Lung microvascular endothelial cell (primary cell): ENCODE measurements around the gene HRH2. TPM values are rescaled to one million over a fixed set of nuclear protein-coding genes. Genes with fewer than 3 reads are reported as not detected.

Experiments used
- DNase-seq, 2 donors: peaks; one replicate each; pipeline versions ENCODE4 v3.0.0 to v3.0.0-alpha.2; 2010; ENCODE audit warnings: low read depth in 2 of 2
- total RNA-seq: library from RNA; depleted of rRNA; stranded (reverse); fragments of >200 nt; gene quantifications from 2 replicates; pipeline ENCODE4 v1.2.1, GENCODE V29; 2014

Gene HRH2
- total RNA-seq, 1 donor from 2014 or later = not detected

DNA sequence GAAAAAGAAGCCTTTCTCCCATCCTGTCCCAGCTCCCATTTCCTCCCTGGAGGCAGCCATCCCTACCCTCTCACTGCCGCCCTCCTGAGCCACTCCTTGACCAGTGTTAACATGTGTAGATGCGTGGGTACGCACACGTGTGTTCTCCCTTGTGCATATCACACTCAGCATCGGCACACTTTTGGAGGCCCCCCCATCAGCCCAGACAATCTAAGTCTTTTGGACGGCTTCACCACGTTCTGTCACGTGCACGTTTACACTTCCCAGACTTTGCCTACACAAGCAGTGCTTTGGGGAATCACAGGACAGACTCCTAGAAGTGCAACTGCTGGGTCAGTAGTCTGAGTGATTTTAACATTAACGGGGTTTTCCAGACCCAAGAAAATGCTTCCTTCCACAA is 18.0 kb downstream of the HRH2 start:
- no peak for DNase-seq

DNA sequence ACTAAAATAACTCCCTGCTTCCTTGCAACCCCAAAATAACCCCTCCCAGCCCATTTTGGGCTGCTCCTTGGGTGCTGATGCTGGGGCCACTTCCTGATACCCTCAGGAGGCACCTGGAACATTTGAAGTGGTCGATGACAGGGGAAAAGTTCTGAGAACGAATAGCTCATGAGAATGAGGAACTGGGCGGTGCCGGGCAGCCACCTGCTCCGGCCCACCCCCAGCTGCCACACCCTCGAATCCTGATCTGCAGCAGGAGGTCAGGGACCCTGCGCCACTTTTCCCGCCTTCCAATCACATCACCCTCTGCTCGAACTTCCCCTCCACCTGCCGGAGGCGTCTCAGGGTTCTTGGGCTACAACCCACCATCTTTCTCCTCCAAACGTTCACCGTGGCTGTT is 19.7 kb downstream of the HRH2 start:
- DNase-seq = no peak

DNA sequence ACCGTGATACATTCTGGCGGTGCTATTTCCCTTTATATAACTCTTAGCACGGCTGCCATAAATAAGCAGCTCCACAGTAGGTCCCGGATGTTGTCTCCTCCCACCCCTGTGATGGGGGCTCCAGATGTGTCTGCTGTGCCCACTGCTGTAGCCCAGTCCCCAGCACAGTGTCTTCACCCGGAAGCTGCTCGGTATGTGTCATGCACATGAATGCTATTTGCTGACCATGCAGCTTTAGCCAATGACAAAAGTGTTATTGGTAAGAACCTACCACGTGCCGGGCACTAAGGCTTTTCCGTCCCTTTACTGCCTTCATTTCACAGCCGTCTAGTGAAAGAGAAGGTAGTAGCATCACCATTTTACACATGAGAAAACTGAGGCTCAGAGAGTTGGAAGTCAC is 20.2 kb downstream of the HRH2 start:
- DNase-seq = no peak

DNA sequence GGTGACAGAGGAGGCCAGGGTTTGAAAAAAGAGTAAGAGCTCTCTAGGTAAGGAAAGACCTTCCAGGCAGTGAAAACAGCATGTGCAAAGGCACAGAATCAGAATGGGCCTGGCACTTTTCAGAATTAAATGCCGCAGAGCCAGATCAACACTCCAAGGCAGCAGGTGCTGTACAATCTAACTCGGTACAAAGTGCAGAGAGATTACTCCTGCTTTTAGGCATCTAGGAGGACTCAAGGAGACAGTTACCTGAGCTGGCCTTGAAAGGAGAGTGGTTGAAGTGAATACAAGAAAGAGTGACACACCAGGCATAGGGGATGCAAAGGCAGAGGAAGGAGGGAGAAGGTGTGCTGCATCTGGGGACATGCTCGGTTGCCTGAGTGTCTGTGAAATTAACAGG is 21.5 kb downstream of the HRH2 start:
- no peak for DNase-seq

DNA sequence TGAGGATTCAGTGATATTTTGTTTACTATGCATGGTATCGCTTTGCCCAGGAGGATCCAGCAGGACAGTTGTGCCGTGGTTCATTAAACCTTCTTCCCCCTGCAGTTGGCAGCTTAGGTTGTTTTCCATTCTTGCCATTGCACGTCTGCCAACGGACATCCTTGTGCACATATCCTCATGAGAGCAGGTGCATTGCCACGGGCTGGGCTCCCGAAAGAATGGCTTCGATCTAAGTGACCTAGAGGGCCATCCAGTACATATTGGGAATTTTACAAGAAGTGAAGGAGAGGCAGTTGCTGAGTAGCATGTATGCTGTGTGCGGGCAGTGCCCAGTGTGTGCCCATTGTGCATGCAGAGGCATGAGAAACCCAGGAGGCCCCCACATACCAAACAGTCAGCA is 22.1 kb downstream of the HRH2 start:
- DNase-seq = no peak

DNA sequence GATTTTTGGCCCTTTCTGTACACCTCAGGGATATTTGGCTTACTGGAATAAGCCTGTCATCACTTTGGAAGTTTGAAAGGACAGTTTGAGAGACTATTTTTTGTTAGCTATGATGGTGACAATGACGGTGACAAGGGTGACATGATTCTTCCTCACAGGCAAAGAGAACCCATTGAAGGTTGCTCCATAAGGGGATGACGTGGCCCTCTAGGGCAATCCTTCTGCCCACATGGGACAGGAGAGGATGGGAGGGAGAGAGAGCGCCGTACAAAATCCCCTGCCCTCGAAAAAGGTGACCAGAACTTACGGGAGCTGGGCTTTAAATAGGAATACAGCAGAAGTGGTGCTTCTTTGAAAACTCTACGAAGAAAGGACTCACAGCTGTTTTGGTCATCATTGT is 22.6 kb downstream of the HRH2 start:
- no peak for DNase-seq

DNA sequence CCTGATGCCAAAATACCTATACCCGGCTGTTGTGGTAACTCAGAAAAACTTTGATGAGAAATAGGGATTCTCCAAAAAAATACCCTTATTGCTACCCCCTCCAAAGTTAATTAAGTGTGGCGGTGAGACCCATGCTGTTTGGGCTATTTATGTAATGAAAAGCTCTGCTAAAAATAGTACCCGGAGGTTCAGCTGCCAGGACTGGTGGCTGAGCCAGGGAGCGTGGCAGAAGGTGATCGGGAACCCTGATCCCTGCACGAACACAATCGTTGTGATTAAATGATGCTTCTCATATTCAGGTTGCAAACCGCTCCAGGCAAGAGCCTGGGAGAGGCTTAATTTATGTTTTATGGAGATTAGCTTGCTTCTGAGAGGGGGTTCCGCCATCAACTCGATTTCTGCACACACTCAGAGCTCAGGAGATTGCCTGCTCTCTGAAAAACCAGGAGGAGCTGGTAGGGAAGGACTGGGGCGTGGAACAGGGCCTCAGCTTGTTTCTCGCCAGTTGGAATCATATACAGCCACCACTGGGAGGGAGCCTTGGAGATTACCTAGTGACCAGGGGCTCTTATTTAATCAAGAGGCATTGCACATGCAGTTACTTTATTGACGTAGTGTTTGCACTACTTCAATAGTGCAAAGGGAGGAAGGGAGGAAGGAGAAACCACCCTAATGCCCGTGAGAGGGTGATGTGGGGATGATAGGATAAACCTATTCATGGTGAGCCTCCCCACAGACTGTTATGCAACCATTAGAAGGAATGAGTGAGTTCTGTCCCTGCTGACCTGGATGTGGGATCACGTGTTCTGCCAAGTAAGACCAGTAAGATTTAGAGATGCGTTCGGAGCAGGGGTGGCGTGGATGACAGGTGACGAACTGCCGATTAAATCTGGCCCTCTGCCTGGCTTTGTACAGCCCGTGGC is 23.4 kb downstream of the HRH2 start:
- no peak for DNase-seq

DNA sequence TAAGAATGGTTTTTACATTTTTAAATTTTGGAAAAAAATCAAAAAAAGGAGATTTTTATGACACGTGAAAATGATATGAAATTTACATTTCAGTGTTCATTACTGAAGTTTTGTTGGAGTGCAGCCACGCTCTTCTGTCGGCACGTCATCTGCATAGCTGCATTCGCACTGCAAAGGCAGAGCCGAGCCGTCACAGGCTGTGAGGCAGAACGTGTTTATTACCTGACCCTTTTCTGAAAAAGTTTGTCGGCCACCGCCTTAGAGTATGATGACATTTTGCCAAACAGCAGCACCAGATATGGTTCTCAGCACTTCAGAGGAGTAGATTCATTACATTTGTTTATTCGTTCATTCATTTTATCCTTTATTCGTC is 24.1 kb downstream of the HRH2 start:
- no peak for DNase-seq

DNA sequence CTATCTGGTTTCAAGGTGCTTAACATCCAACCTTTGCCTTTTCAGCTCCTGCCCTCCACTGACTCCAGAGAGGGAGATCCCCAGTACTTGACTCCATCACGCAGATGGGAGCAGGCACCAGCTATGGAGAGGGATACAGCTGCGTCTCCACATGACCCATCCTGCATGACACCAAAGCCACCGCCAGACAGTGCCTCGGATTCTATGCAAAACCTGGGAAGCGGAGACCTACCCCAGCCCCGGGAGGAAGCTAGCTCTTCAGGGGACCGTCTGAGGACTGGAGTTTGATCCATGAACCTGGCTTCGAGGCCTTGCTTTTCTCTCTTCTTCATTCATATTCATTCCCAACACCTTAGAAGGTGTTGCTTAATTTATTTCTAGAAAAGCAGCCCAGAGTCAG is 24.8 kb downstream of the HRH2 start:
- no peak for DNase-seq

DNA sequence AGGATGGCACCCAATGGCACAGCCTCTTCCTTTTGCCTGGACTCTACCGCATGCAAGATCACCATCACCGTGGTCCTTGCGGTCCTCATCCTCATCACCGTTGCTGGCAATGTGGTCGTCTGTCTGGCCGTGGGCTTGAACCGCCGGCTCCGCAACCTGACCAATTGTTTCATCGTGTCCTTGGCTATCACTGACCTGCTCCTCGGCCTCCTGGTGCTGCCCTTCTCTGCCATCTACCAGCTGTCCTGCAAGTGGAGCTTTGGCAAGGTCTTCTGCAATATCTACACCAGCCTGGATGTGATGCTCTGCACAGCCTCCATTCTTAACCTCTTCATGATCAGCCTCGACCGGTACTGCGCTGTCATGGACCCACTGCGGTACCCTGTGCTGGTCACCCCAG is 25.4 kb downstream of the HRH2 start:
- no peak for DNase-seq

DNA sequence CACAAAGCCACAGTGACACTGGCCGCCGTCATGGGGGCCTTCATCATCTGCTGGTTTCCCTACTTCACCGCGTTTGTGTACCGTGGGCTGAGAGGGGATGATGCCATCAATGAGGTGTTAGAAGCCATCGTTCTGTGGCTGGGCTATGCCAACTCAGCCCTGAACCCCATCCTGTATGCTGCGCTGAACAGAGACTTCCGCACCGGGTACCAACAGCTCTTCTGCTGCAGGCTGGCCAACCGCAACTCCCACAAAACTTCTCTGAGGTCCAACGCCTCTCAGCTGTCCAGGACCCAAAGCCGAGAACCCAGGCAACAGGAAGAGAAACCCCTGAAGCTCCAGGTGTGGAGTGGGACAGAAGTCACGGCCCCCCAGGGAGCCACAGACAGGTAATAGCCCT is 26.1 kb downstream of the HRH2 start:
- no peak for DNase-seq

DNA sequence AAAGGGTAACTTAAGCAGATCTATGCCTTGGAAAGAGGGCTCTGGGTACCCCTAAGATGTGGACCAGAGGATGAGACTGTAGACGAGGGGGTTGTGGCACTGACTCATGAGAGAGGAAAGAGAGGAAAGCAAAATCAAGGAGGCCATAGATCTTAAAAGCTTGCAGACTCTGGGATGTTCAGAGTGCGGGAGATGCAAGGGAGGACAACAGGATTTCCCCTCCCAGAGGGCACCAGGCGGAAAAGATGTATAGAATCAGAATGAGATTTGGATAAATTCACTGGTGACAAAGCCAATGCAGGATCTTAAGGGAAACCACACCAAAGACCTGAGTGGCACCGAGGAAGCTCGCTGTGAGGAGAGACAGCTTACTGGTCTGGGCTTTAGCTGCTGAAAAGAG is 27.1 kb downstream of the HRH2 start:
- no peak for DNase-seq

DNA sequence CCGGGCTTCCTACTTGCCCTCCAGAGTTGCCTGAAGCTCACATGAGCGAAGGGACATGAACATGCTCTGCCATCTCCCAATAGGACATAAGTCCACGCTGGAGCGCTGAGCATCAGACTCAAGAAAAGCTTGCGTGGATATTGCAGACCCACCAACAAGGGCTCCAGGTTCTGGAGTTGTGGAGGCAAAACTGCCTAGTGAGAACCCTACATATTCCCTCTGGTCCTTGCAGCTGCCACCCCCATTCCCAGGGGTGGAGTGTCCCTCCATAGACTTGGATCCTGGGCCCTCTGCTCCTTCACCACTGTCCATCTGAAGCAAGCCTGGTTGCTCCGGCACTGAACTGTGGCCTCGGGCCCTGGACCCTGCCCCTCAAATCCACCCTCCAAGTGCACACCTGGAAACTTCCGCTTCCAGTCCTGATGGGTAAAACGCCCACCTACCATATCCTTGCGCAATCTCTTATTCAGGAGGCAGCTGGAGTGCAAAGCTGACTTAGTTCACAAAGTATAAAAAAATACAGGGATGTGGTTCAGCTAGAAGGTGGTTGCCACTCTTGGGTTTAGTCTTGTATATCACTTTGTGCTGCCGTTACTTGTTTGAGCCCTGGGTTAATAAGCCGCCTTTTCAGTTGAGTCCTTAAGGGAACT is 28.0 kb downstream of the HRH2 start:
- DNase-seq = no peak

DNA sequence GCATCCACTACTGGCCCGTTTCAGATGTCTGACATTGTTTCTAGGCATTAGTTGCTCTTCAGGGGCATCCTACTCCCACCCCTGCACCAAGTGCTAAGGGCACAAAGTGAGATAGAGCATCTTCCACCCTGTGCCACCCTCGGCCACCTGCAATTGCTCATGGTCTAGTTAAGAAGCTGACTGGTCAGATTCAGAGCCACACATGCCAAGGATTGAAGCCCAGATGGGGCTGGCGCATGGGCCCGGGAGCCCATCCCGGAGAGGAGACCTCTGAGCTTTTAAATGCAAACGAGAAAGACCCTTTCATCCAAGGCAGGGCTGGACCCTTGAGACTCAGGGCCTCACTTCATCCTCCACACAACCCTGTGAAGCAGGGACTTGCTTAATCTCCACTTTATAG is 28.5 kb downstream of the HRH2 start:
- no peak for DNase-seq

DNA sequence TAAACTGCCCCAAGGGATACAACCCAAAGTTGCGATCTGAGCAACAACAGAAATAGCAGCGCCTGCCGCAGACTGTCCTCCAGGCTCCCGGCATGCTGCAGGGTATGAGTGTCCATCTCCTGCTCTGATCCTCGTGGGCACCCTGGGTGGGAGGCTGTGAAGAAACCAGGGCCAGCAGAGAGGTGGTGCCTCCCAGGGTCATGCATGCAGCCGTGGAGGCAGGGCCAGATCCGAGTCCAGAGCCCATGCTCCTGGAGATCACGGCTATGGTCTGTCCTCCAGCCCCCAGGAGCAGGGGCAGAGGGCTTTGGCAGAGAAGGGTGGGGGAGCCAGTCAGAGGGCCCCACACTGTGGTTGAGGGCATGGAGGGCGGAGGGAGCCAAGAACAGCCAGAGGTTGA is 29.0 kb downstream of the HRH2 start:
- DNase-seq = no peak

DNA sequence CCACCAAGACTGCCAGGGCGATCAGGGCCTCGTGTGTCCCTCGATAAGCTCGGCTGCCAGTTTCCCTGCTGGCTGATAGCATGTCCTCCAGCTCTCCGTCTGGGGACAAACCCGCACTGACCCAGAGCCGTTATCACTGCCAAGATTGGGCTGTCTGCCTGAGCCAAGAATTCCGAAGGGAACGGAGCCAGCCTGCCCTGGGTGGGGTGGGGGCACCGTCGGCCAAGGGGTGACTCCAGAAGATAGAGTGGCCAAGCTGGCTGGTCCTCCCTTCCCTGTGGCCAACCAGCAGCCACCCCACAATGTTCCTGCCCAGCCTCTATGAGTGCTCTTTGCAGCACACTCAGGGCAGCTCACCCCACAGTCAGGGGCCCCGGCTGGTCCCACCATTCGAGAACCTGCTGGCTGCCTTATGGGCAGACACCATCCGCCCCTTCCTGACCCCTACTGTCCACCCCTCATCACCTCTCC is 29.4 kb downstream of the HRH2 start:
- no peak for DNase-seq

DNA sequence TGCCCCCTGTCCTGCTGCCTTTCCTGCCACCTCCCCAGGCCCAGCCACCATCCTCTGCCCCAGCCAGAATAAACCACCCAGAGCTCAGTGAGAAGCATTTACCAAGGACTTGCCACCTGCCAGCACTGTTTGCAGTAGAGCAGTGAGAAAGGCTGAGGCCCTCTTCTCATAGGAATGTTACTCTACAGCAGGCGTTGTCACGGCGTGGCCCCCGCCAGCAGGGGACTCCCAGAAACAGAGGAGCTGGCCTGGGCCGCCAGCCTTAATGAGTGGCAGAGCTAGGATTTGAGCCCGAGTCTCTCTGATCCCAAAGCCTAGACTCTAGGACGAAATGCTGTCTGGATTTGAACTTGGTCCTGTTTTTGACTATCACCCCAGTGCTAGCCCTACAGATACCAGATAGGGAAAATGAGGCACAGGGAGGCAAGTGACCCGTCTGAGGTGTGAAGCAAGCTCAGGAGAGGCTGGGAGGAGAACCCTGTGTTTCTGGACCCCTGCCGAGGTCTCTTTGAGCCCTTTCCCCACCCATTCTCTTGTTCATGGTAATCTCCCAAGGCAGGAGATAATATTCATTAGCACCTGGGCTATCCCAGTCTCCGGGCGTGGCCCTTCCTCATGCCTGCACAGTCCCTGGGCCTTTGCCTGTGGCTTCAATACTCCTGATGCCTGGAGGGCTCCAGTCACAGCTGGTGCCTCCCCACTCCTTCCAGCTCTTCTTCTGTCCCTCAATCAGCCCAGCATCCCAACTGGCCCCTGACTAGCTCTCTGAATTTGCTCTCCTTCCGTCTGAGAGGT is 30.7 kb downstream of the HRH2 start:
- no peak for DNase-seq

DNA sequence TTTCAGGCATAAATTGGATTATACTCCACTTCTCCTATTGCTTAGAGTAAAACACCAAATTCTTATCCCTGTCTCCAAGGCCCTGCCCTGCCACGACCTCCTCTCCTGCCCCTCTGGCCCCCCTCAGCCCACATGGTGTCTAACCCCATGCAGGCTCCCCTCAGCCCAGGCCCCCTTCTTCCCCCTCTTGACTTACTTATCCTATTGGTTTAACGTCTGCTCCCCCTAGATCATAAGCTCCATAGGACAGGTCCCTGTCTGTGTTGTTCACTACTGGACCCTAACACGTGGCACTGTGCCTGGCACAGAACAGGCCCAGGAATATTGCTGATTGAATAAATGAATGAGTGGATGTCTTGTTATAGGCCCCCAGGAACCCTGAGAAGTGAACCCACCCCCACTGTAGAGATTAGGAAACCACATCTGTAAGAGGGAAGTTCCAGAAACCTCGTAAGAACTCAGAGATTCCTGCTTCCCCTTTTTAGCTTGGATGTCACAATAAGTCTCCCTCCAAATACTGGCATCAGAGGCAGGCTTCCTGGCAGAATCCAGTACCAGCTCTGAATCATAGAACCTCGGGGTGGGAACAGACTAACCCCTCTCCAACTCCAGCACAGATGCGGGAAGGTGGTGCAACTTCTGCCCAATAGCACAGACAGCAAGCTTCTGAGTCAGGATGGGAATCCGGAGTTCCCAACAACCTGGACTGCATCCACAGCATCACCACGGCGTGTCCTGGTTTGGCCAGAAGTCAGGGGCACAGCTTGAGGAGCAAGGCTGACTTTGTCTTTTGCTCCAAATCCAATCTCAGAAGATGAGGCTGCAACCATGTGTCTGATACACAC is 31.5 kb downstream of the HRH2 start:
- no peak for DNase-seq

DNA sequence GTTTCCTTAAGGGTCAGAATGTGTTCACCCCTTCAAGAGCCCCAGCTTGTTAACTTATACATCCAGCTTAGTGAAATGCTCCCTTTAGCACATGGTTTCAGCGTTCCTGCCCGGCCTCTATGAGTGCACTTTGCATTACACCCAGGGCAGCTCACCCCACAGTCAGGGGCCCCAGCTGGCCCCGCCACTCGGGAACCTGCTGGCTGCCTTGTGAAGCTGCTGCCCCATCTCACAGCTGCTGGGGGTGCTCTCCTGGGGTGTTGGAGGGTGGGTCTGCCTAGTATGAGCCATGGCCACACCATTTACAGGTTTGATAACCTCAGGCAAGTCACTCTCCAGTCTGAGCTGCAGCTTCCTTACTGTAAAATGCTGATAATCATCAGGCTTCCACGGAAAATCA is 32.2 kb downstream of the HRH2 start:
- DNase-seq = no peak

DNA sequence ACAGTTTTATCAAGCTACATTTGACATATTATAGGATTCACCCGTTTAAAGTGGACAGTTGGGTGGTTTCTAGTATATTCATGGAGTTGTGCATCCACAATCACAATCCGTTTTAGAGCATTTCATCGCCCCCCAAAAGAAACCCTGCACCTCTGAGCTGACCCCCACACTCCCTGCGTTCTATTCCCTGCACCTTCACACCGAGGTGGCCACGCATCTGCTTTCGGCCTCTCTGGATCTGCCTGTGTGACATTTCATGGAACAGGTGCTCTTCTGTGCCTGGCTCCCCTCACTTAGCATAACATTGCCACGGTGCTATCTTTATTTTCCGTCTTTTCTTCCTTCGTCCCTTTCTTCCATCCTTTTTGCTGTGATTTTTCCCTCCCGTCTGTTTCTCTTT is 32.7 kb downstream of the HRH2 start:
- no peak for DNase-seq

DNA sequence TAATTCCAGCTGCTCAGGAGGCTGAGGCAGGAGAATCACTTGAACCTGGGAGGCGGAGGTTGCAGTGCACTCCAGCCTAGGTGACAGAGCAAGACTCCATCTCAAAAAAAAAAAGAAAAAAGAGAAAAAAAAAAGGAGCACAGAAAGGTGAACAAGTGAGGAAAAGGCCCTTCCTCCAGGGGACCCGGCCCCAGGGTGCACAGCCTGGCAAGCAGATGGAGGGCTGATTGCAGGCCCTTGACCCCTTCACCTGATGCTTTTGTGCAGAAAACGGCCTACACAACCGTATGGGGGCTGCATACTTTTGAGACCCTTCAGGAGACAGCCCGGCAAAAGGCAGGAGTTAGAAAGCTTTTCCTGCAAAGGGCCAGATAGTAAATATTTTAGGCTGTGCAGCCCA is 33.9 kb downstream of the HRH2 start:
- no peak for DNase-seq
